H1 (cell line): ENCODE data around the gene SPINK9. TPM values are rescaled to one million over a fixed set of nuclear protein-coding genes. Genes with fewer than 3 reads are reported as not detected.

Experiments
- CHD7 ChIP-seq: fragments of 300-600 bp; sonication (generic); IDR thresholded peaks from 2 replicates; pipeline ENCODE4 v1.7.1; 2012; ENCODE audit warnings: low read length, moderate library complexity, mild to moderate bottlenecking, inconsistent platforms; ENCODE audit not compliant: insufficient replicate concordance
- SRF ChIP-seq: IDR thresholded peaks from 2 replicates; pipeline ENCODE4 v1.6.1; 2011; ENCODE audit warnings: mild to moderate bottlenecking, low read depth, low read length, moderate library complexity
- polyA plus RNA-seq, 7 experiments: library from polyadenylated mRNA; depleted of rRNA in 3 of 7; stranded (reverse) in 5 of 7; unstranded in 2 of 7; fragments of >200 nt in 5 of 7; fragments of 200-250 nt in 2 of 7; gene quantifications; 1 replicate in 5 of 7; 2 replicates in 1 of 7; 4 replicates in 1 of 7; pipeline versions ENCODE4 v1.2.1 to v1.2.3, GENCODE V29; 2011 to 2013; ENCODE audit warnings: missing spikeins in 2 of 7, mixed read lengths in 2 of 7
- total RNA-seq: library from RNA; stranded (reverse); fragmentation: NEBNext Ultra II Directional; extraction: Animal tissue kit (Norgen Biotek cat#: 25700); gene quantifications from 2 replicates; pipeline ENCODE4 v1.2.1, GENCODE V29; 2021

Gene SPINK9
- total and polyA plus RNA-seq, 2 of the 8 experiments (the other 6 are each of a cell fraction or from before 2014, with no cell fraction given), result not detected

- TF ChIP-seq CHD7 (no peak), SRF (no peak)
- TF ChIP-seq, all 59 proteins: peak for 0
Measured at GRCh38 chr5:148333262-148333849, 2.0 kb upstream of the SPINK9 start (continued).
